COLO668 (cell line): Measurements from ENCODE around the gene MAVS.
"Not testable (repeated sequence)": the region's sequence is repeated elsewhere in the genome, so short reads cannot be mapped to it uniquely, and the experiment has no call there.

Source experiments
- DNase-seq: peaks from one replicate; lab custom pipeline; 2025; ENCODE audit not compliant: unreplicated experiment; lab: John Stamatoyannopoulos, UW

The MAVS gene

GRCh38 chr20:3906744-3907721 is 60.4 kb downstream of the MAVS start:
- DNase-seq, result not testable (repeated sequence)

- DNase-seq, result no peak
These were observed 62.0 kb downstream of the MAVS start for GRCh38 chr20:3908667-3909066.

GRCh38 chr20:3909952-3910366 is 63.3 kb downstream of the MAVS start:
- DNase-seq, result no peak

- DNase-seq, result no peak
These were observed 64.2 kb downstream of the MAVS start for GRCh38 chr20:3910853-3911252.

- DNase-seq, result peak; percentile 95
These were observed 65.3 kb downstream of the MAVS start for GRCh38 chr20:3911956-3912355.

GRCh38 chr20:3914446-3914845 is 67.8 kb downstream of the MAVS start:
- DNase-seq, result no peak

GRCh38 chr20:3915691-3916090 is 69.1 kb downstream of the MAVS start:
- DNase-seq, result no peak

GRCh38 chr20:3916364-3916763 is 69.7 kb downstream of the MAVS start:
- no peak for DNase-seq

- DNase-seq, result no peak
These were observed 72.7 kb downstream of the MAVS start for GRCh38 chr20:3919352-3919751.

- DNase-seq, result no peak
These were observed 75.8 kb downstream of the MAVS start for GRCh38 chr20:3922223-3922982.

GRCh38 chr20:3922983-3923339 is 76.3 kb downstream of the MAVS start:
- no peak for DNase-seq

GRCh38 chr20:3923818-3924217 is 77.2 kb downstream of the MAVS start:
- no peak for DNase-seq

- DNase-seq, result no peak
These were observed 77.9 kb downstream of the MAVS start for GRCh38 chr20:3924304-3925112.

GRCh38 chr20:3925113-3925695 is 78.6 kb downstream of the MAVS start:
- DNase-seq, result no peak
